ENCODE results near the gene TPRG1L. TPM values are rescaled to one million over a fixed set of nuclear protein-coding genes. Genes with fewer than 3 reads are reported as not detected.

TPRG1L gene
- total RNA-seq, 1 experiment from 2014 or later, result 24.0 TPM

- H3K27me3 Mint-ChIP-seq (ENCODE audit: low read depth), result peaks cover 21% of the 10 kb centered on the region
- no peak overlapping the region for H2BK120ac ChIP-seq (ENCODE audit: low read depth, low read length, poor library complexity, severe bottlenecking)
- no peak overlapping the region for H3T11ph ChIP-seq (ENCODE audit: low read length)
- no peak overlapping the region for H2BK15ac ChIP-seq (ENCODE audit: low read depth, low read length)
- no peak for DNase-seq
- H3K56ac ChIP-seq (ENCODE audit: insufficient read length, low read depth, low read length), result no peak overlapping the region
- H3K36me3 Mint-ChIP-seq (ENCODE audit: insufficient read depth in 1 of 3, low read depth in 3 of 3), result peaks cover 0 to 8% (median 0%) of the 10 kb centered on the region in 3 experiments; a peak in 2 of 7 replicates
- H3K4me1 Mint-ChIP-seq, result peaks cover 36 to 62% of the 10 kb centered on the region in 2 experiments
- H4K5ac ChIP-seq (ENCODE audit: insufficient read length, low read depth, low read length), result no peak overlapping the region
- no peaks in the 10 kb centered on the region for H3K79me1 ChIP-seq (ENCODE audit: insufficient read depth, low read depth, low read length, poor library complexity, severe bottlenecking)
- no peak overlapping the region for H3K9ac ChIP-seq (ENCODE audit: extremely low read depth, insufficient read length, low read length)
- H4K91ac ChIP-seq (ENCODE audit: insufficient read length, low read depth, low read length), result no peak overlapping the region
- no peak overlapping the region for H3K4ac ChIP-seq (ENCODE audit: low read depth, low read length)
- no peaks in the 10 kb centered on the region for H3K23me2 ChIP-seq (ENCODE audit: insufficient read length, low read depth, low read length, poor library complexity, severe bottlenecking)
- H3K9me3 ChIP-seq (ENCODE audit: control insufficient read depth, low read depth, low read length), result no peaks in the 10 kb centered on the region
- H2AK5ac ChIP-seq (ENCODE audit: insufficient read length, low read length), result no peak overlapping the region
- no peak overlapping the region for H2BK20ac ChIP-seq (ENCODE audit: low read depth, low read length, poor library complexity, severe bottlenecking)
- no peaks in the 10 kb centered on the region for H3K27me3 ChIP-seq (ENCODE audit: insufficient read depth, low read length)
- H3K4me1 ChIP-seq (ENCODE audit: insufficient read depth, low read length), result no peaks in the 10 kb centered on the region
- H3K23ac ChIP-seq (ENCODE audit: insufficient read length, low read depth, low read length), result no peak overlapping the region
- peak overlapping the region; percentile 50 to 52 for H3K4me3 Mint-ChIP-seq
- H2BK12ac ChIP-seq (ENCODE audit: insufficient read length, low read depth, low read length), result no peak overlapping the region
- WGBS (ENCODE audit: extremely low coverage, insufficient read length, low lambda C conversion rate), result no CpG with 5 or more reads among the region's 11 CpGs
- H2AFZ ChIP-seq (ENCODE audit: low read length), result no peak overlapping the region
- H3K9me3 Mint-ChIP-seq, result no peaks in the 10 kb centered on the region; a peak in 1 of 5 replicates
- H3K27ac Mint-ChIP-seq, result peak overlapping the region in 2 of 3 experiments; percentile 44 to 79; a peak in 3 of 7 replicates
- H3K27ac ChIP-seq (ENCODE audit: insufficient read length, low read depth, low read length), result no peak overlapping the region
- no peaks in the 10 kb centered on the region for H4K20me1 ChIP-seq (ENCODE audit: control insufficient read depth, insufficient read depth, insufficient read length)
- no peak overlapping the region for H2BK5ac ChIP-seq (ENCODE audit: insufficient read length, low read length)
- no peak overlapping the region for H4K8ac ChIP-seq (replicated peaks; ENCODE audit: insufficient read length, low read depth, low read length)
- no peak overlapping the region for H3K14ac ChIP-seq (ENCODE audit: insufficient read depth, low read length)
- no peaks in the 10 kb centered on the region for H3K79me2 ChIP-seq (ENCODE audit: insufficient read depth, low read length)
- H3K4me2 ChIP-seq (ENCODE audit: insufficient read depth, insufficient read length, low read length), result peak overlapping the region; percentile 11
- H3K18ac ChIP-seq (ENCODE audit: insufficient read length, low read depth, low read length), result no peak overlapping the region
- TF ChIP-seq, protein P1, sequence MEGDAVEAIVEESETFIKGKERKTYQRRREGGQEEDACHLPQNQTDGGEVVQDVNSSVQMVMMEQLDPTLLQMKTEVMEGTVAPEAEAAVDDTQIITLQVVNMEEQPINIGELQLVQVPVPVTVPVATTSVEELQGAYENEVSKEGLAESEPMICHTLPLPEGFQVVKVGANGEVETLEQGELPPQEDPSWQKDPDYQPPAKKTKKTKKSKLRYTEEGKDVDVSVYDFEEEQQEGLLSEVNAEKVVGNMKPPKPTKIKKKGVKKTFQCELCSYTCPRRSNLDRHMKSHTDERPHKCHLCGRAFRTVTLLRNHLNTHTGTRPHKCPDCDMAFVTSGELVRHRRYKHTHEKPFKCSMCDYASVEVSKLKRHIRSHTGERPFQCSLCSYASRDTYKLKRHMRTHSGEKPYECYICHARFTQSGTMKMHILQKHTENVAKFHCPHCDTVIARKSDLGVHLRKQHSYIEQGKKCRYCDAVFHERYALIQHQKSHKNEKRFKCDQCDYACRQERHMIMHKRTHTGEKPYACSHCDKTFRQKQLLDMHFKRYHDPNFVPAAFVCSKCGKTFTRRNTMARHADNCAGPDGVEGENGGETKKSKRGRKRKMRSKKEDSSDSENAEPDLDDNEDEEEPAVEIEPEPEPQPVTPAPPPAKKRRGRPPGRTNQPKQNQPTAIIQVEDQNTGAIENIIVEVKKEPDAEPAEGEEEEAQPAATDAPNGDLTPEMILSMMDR (conservative IDR thresholded peaks at IDR 0.05), result no peak
Measured at GRCh38 chr1:3675436-3675835, 50.6 kb downstream of the TPRG1L start.

All from H9 (cell line).